Cardiac septum (tissue), 1 donor: ENCODE results near the gene SPOCK2. TPM values are rescaled to one million over a fixed set of nuclear protein-coding genes. Genes with fewer than 3 reads are reported as not detected.
A peak's percentile ranks its signal among the peaks of the same experiment; 100 is the strongest.

Experiments used
- DNase-seq: peaks from one replicate; pipeline ENCODE4 v3.0.0-alpha.2; 2020; ENCODE audit warnings: low spot score
- intact Hi-C: fragments of 100-400 bp; cut with DNase I; formaldehyde crosslinking; loops from one replicate; pipeline ENCODE4 v1.14.0; 2022
- total RNA-seq: library from RNA; stranded (reverse); fragmentation: NEBNext Ultra II Directional; extraction: Animal tissue kit (Norgen Biotek cat#: 25700); gene quantifications from one replicate; pipeline ENCODE4 v1.2.1, GENCODE V29; 2021
- donor health status: DM: no; HTN: no; CAD: no.

SPOCK2 gene
- total RNA-seq, 1 donor from 2014 or later = 7.5 TPM

GRCh38 chr10:72062832-72063702, 25.3 kb downstream of the SPOCK2 start:
- intact Hi-C loops = no loop called here
- no peak for DNase-seq

- intact Hi-C loops = no loop called here
- DNase-seq = no peak
Measured at GRCh38 chr10:72062382-72062781, 26.0 kb downstream of the SPOCK2 start.

- intact Hi-C loops = no loop called here
- DNase-seq = no peak
Measured at GRCh38 chr10:72061930-72062329, 26.4 kb downstream of the SPOCK2 start.

GRCh38 chr10:72061491-72061890, 26.9 kb downstream of the SPOCK2 start:
- intact Hi-C loops = no loop called here
- DNase-seq = no peak

GRCh38 chr10:72059843-72060822, 28.2 kb downstream of the SPOCK2 start:
- no peak for DNase-seq
- intact Hi-C loops = no loop called here

- intact Hi-C loops = no loop called here
- no peak for DNase-seq
Measured at GRCh38 chr10:72058989-72059842, 29.1 kb downstream of the SPOCK2 start.

- intact Hi-C loops = no loop called here
- DNase-seq = no peak
Measured at GRCh38 chr10:72058347-72058898, 29.9 kb downstream of the SPOCK2 start.

- no peak for DNase-seq
- intact Hi-C loops = no loop called here
Measured at GRCh38 chr10:72056932-72057751, 31.2 kb downstream of the SPOCK2 start.

GRCh38 chr10:72056113-72056512, 32.2 kb downstream of the SPOCK2 start:
- DNase-seq = no peak
- intact Hi-C loops = no loop called here

GRCh38 chr10:72053690-72054089, 34.7 kb downstream of the SPOCK2 start:
- intact Hi-C loops = no loop called here
- no peak for DNase-seq

- DNase-seq = no peak
- intact Hi-C loops = no loop called here
Measured at GRCh38 chr10:72050873-72051272, 37.5 kb downstream of the SPOCK2 start.

GRCh38 chr10:72049969-72050781, 38.2 kb downstream of the SPOCK2 start:
- no peak for DNase-seq
- intact Hi-C loops = loop anchor here (2.0 to 5.0 kb wide), 2 partner anchors 172 to 287 kb away; no protein-coding TSS in a partner anchor

GRCh38 chr10:72049472-72049871, 38.9 kb downstream of the SPOCK2 start:
- intact Hi-C loops = loop anchor here (2.0 to 5.0 kb wide), 2 partner anchors 173 to 287 kb away; no protein-coding TSS in a partner anchor
- no peak for DNase-seq

GRCh38 chr10:72048450-72049124, 39.8 kb downstream of the SPOCK2 start:
- DNase-seq = peak; percentile 95
- intact Hi-C loops = loop anchor here (1.0 to 5.0 kb wide), 3 partner anchors 92 to 288 kb away; no protein-coding TSS in a partner anchor

- no peak for DNase-seq
- intact Hi-C loops = loop anchor here (2.0 to 5.0 kb wide), 2 partner anchors 149 to 177 kb away; no protein-coding TSS in a partner anchor
Measured at GRCh38 chr10:72045586-72045985, 42.8 kb downstream of the SPOCK2 start.

GRCh38 chr10:72044417-72045041, 43.8 kb downstream of the SPOCK2 start:
- intact Hi-C loops = loop anchor here (2.0 to 5.0 kb wide), 2 partner anchors 148 to 178 kb away; no protein-coding TSS in a partner anchor
- no peak for DNase-seq
